ENCODE results near the gene MAP4K2.

Gene MAP4K2

DNA sequence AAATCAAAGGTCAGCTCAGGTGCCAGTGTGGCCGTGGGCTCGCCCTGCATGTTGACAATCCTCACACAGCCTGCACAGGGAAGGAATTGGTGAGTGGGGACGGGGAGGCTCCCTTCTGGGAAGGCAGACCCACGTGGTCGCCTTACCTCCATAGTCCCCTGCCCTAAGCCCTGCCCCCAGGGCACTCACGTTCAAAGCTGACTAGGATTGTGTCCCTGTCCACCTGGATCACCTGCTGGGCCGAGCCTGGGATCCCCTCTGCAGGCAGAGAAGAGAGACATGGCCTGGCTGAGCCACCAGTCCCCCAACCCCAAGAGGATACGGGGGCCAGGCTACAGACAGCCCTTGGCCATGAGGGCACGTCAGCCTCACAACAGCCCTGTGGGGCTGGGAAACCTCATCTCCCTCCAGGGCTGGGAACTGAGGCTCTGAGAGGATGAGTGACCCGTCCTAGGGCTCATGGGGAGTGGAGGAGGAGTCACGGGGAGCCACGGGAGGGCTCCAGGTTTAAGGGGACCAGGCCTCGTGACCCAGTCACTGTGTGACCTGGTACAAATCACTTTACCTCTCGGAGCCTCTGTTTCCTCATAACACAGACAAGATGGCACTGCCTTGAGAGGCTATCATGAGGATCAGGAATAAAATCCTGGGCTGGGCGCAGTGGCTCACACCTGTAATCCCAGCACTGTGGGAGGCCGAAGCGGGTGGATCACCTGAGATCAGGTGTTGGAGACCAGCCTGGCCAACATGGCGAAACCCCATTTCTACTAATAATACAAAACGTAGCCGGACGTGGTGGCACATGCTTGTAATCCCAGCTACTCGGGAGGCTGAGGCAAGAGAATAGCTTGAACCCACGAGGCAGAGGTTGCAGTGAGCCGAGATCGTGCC lies 12.6 kb downstream of the MAP4K2 start:
- DNase-seq = no peak

DNA sequence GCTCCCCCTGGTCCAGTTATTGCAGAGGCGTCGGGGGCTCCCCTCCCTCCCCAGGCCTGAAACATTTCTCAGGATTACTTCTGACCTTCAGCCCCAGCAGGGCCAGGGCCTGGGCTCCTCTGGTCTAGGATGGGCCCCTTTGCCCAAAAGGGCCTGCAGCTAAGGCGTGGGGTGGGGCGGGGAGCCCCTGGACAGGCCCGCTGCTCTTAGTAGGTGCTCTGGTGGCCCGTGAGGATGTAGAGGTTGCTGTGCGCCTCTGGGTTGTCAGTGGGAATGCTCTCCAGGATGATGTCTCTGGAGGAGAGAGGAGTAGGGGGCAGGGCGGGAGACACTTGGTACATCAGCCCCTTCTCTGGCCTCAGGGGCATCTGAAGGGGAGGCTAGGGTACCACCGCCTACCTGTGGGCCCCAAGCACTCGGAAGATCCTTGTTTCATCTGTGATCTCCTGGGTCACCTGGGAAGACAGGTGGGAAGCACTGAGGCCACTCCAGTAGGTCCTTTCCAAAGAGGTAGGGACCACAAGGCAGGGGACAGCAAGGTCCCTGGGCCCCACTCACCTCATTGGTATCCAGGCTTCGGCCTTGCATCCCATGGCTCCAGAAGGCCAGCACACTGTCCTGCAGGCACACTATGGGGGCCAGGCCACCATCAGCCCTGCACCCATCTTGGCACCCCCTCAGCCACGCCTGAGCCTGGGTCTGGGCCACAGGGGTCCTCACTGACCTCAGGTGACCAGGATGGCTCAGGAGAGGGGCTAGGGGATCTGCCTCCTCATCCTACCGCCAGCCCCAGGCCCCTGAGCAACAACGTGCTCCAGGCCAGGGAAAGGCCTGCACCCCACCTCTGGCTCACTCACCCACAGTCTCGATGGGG lies 13.4 kb downstream of the MAP4K2 start:
- no peak for DNase-seq

DNA sequence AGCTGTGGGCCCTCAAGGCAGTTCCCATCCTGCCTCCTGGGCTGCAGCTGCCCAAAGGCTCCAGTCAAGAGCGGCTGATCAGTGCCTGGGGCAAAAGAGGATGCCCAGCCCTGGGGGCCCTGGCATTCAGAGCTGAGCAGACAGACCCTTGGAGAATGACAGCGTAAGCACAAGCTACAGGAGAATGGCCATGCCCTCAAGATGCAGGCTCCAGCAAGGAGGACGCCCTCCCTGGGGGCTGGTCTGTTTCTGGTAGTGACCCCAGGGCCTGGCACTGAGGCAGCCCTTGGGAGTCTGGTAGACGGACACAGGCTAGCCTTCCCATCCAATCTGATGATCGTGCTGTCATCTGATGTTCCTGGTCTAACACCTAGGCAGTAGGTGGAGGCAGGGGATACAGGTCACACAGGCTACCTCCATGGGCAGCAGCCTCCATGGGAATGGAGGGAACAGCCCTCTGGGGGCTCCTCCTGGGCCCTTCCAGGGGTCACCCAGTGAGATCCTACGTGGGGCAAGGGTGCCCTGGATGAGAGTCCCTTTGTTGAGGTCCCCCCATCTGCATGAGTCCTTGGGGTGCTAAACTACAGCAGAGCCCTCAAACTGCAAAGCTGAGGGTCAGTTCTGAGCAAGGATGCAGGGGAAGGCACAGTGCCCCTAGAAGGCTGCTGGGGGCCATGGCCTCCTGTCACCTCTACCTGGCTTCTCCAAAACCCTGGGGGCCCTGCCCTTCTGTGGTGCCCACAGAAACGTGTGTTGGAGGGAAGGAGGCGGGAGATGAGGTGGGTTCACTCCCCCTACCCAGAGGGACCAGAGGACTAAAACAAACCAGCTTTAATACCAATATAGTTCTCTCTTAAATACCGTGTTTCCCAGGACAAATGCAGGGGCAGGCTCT lies 14.4 kb downstream of the MAP4K2 start:
- DNase-seq = no peak

DNA sequence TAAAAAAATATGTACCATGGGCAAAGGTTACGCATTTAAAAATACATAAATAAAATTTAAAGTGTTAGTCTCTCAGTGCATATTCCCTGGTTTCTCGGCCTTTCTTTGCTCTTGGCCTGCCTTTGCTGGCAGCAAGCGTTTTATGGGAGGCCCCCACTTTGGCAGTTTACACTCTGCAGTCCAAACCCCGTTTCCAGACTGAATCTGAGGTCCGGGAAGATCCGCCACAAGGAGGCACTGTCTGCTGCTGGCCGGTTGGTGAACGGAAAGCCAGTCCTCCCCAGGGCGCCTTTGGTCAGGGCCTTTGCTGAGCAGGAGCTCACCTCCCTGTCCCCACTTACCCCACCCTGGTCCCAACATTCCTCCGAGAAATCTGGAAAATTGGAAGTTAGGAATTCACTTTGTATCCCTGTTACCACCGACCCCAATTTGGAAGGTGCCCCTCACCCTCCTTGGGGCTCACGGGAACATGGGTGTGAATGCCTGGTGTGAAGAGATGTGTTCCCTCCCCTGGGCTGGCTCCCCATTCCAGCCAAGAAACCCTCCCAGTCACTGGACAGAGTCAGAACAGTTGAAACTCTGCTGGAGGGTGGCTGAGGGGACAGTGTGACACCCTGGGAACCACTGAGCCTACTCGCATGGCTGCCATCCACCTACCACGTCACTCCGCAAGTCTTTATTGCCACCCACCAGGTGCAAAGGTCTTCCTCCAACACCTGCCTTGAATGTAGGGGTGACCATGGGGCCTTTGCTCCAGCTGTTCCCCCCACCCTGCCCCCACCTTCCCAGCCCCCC lies 15.3 kb downstream of the MAP4K2 start:
- no peak for DNase-seq

DNA sequence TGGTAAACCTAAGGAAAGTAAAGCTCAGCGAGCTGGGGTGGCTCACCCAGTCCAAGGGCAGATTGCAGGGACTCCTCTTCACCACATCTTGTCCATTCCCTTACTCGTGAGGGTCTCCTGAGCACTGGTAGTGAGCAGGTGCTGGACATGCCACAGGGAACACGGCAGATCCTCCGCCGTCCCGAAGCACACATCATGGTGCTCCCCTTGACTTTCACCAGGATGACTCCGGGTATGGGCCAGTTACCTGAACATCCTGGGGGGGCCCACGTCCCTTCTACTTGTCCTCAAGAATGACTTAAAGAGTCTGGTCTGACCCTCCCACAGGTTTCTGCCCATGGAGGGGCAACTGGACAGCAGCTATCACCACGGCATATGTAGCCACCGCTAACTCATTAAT lies 16.7 kb downstream of the MAP4K2 start:
- no peak for DNase-seq

DNA sequence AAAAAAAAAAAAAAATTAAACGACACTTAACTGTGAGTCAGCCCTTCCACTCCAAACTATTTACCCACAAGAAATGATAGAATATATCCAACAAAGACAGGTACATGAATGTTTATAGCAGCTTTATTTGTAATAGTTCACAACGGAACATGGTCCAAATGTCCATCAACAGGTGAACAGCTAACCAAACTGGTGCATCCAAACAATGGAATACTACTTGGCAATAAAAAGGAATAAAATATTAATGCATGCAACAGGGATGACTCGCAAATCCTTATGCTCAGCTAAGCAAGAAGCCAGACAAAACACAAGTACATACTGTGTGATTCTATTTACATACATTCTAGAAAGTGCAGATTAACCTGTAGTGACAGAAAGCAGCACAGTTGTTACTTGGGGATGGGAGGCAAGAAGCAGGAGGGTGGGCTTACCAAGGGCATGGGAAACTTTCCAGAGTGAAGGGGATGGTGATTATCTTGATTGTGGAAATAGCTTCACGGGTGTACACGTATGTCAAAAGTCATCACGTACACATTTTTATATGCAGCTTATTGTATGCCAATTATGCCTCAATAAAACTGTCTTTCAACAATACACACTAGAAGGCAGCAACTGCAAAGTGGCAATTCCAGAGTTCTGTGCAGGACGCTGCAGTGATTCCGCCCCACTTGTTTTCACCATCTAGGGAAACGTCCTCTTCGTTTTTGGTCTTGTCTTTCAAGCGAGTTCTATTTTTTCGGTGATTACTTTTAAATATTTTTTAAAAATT lies 18.0 kb downstream of the MAP4K2 start:
- DNase-seq = no peak

DNA sequence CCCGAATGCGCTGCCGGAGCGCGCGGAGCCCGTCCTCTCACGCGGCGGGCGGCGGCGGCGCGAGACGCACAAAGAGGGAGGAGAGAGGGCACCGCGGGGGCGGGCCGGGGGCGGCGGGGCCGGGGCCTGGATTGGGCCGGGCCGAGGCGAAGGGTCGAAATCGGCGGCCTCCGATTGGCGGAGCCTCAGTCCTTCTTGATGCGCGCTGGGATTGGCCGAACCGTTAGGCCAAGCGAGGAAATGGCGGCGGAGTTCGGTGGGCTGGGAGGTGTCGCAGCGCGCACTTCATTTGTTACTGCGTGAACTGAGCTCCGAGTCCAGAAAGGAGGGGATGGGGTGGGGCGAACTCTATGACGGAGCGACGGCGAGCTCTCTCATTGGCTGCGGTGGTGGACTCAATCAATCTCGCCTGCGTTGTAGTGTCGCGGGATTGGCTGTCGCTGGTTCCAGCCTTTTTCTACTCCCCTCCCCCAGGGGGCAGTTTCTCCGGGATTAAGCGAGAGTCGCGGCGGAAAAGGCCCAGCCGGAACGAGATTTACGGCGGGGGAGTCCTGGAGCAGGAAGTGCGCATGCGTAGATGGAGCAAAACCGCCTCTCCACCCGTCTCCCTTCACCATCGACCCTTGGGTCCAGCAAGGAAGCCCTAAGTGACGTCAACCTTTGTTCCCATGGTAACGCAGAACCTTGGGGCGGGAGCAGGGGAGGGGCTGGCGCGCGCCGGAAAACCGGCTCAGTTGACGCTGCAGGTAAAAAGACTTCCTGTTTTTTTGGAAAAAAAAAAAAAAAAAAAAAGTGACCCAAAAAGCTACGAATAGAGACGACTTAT lies 24.3 kb downstream of the MAP4K2 start, which contains the start of gene SF1:
TSS of gene SF1 (minus strand) at position 70 of the 826 bp plus-strand sequence. CDS start 150 bp downstream, outside the sequence.
- DNase-seq = peak; percentile 96

DNA sequence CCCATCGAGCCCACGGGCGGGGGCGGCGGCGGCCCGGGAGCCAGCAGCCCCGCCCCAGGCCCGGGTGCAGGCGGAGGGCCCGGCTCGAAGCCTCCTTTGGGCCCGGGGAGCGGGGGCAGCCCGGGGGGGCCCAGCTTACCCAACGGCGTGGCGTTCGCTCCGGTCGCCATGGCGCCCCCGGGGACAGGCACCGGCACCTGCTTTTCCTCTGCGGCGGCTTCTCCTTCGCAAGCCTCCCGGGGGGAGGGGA lies 24.9 kb downstream of the MAP4K2 start:
- no peak for DNase-seq

DNA sequence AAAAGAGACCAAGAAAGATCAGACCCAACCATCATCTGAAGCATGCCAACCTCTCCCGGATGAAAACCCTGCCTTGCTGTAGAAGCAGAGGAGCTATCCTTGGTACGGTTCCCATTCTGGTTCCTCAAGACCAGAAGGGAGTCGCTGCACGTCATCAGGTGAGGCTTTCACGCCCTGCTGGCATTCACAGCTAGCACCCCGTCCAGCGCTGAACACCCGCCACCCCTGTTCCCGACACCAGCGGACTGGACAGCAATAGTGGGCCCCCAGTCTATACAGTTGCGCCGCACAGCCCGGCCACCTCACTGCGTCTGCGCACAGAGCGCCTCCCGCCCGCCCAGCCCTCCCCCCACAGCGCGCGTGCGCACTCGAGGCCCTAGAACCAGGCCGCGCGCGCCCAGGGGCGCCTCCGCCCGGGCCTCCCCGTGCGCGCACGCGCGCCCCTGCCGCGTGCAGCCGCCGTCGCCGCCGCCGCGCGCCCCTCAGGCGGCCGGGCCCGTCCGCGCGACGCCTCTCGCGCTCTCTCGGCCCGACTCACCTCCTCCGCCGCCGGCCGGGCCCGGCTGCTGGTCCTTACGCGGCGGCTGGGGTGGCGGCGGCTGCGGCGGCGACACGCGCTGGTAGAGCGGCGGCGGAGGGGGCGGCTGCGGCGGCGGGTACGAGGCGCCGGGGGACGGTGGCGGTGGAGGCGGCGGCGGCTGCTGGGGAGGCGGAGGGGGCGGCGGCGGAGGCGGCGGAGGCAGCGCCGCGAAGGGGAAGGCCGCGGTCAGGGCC lies 25.4 kb downstream of the MAP4K2 start:
- DNase-seq = no peak

DNA sequence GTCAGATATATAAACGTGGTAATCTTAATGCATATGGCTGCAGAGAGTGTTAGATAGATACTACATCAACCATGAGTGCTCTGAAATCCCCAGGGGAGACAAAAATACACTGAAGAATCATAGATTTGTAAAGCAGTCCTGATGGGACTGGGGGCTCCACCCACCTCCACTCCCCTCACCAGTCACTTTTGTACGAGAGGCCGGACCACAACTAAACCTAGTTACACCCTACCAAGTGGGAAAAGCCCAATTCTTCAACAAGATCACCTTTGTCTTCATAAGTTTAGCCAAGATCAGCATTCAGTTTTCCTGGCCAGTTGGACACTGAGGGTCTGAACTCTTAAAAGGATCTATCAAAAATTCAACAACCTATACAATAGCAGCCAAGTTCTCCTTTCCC lies 26.1 kb downstream of the MAP4K2 start:
- DNase-seq = no peak

DNA sequence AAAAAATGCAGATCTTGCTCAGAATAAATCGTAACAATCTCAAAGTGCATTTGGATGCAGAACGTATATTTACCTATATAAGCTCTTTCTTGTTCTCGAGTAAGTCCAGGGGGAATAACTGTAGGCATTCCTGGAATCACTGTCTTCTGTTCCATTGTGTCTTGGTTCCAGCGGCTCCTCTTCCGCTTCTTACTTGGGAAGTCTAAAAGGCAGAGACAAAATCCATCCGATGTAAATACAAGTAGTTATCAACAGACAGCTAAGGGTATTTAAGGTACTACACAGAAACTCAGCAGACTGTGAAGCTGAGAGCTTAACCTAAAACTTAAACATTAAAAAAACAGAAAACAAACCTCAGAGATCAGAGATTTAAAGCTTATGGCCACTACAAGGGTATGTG lies 26.6 kb downstream of the MAP4K2 start:
- no peak for DNase-seq

DNA sequence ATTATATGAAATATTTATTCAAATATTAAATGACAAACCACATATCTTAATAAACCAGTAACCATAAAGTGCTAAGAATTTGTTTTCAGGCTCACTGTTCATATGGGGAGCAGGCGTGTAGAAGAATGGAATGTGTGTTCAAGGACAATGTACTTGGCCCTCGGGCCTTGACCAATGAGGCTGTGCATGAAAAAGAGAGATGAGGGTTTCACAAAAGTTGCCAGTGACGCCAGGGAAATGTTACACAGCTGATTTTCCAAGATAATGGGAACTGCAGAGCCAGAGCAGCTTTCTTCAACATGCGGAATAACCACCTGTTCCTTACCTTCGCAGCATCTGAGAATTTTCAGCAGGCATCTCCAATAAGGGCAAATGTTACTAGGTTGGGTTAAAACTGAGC lies 28.9 kb downstream of the MAP4K2 start:
- no peak for DNase-seq

DNA sequence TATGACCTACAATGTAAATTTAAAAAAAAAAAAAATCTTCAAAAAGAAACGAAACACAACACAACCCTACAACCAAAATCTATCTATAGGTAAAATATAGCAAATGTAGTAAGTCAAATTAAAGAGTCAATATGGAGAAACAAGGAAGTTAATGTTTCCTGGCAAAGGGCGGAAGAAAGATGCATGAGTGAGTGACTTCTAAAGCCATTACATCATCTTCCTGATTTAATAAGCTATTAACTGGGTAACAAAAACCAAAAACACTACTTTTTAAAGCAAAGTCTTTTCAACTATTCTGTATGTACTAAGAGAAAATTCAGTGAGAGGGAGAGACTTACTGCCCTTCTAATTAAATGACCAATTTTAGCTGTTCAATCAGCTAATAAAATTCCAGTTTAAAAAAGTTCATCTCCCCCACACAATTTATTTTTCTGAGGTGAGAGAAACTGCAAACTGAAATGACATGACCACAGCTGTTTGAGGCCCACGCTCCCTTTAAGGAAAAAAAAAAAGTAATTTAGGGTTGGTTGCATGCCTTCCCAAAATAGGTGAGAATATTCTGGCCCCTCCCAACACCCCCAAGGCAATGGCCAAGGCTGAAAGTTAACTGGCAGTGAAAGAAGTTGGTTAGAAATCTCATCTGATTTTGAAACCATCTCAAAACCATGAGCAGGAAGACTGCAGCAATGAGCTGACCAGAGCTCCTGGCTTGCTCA lies 30.6 kb downstream of the MAP4K2 start:
- DNase-seq = no peak

DNA sequence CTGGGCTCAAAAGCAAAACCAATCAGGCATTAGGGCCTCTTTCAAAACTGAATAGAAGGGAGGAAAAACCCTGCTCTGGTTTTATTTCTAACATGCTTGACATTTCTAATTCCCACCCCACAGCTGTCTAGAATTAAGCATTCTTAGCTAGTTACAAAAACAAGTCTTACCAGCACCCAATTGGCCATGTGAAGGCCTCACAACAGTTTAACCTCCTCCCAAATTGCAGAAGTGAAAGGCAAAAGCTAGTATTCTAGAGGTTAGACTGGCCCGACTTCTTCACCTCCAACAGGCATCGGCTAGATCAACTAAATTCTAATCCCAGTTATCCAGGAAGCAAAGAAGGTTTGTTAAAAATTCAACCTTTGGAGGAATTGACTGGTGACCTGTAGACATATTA lies 31.2 kb downstream of the MAP4K2 start:
- DNase-seq = no peak

DNA sequence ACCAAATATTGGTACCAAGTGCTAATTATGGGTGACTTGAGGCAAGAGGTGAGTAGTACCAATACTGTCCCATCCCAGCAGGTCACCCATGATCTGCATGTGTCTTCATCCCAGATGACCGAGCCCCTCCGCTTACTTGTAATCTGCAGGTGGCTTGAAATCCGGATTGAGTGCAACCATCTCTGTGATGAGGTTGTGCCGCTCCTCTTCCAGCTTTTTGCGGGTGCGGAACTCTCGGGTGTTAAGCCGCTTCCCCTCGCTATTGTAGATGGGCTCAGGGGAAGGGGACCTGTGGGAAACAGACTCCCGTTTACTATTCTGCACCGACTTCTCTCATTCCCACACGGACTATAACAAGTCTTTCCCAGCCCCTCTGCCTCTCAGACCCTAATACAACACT lies 32.9 kb downstream of the MAP4K2 start:
- no peak for DNase-seq

DNA sequence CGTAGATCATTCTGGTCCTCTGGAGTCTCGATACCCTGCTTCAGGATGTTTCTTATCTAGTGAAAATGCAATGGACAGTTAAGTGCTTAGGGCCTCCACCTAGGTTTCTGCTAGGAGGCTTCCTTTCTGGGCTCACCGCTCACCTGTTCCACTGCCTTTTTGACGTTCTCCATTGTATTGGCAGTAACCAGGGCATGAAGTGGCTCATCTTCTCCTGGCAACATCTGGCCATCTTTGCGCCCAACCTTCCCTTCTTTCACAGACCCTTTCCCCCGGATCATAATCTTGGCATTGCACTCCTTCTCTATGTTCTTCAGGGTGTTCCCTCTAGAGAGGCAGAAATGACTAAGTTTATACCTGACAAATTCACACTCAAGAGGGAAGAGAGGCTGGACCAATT lies 33.7 kb downstream of the MAP4K2 start:
- DNase-seq = no peak

DNA sequence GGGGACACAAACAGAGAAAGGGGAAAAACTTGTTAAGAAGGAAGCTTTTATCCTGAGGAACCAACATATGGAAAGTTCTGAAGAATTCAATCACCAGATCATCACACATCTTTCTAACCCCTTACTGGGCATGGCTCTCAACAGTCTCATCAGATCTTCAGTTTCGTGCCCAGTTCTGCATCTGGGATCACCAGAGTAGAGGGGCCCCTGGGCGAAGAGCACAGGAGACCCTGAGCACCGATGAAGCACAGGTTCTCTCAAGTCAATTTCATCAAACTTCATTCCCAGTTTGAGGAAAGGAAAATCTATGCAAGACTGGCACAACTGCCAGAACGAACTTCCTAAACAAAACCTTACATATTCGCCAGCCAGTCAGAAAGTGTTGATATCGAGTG lies 34.7 kb downstream of the MAP4K2 start:
- DNase-seq = no peak

DNA sequence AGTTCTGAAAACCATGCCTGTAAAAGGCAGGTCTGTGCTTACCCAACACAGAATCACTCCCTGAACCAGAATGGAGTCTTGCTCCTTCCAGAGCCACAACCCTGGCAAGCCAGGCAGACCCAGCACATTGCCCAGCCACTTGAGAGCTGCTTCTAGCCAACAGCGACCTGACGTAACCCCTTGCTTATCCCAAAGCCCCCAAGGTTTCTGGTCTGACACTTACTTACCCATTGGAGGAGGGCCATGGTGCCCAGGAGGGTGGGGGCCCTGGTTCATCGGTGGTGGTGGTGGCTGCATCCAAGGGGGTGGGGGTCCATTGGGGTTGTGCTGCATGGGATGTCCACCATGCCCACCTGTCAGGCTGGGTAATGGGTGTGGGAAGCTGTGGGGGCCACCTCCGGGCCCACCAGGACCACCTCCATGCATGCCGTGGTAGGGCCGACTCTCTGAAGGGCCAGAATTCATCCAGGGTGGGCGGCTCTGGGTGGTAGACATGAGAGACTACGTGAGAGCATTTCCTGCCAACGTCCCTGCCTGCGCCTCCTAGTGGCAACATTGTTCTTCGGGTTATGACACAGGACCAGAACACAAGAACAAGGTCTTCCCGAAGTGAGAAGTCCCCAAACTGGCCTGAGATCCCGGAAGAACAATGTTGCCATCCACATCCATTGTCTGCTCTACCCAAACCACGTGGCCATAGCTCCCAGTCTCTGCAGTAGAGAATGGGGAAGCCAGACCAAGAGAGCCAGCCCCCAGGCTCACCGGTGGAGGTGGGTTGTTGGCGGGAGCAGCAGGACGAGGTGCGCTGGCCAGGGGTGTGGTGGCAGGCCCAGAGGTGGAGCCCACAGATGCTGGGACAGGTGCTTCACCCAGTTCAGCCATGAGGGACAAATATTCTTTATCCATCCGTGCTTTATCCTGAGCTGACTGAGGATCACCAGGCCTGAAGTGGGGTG lies 35.4 kb downstream of the MAP4K2 start:
- no peak for DNase-seq
